CD14-positive monocyte (primary cell): ENCODE measurements around the gene WT1. TPM values are rescaled to one million over a fixed set of nuclear protein-coding genes. Genes with fewer than 3 reads are reported as not detected.

ENCODE experiments used
- DNase-seq, 3 donors: peaks; one replicate each; pipeline ENCODE4 v3.0.0-alpha.2; 2011 to 2022
- H2AFZ ChIP-seq: 2 replicates; pipeline ENCODE4 v1.6.0; 2012; ENCODE audit warnings: mild to moderate bottlenecking, low read depth, low read length, inconsistent platforms; ENCODE audit not compliant: insufficient read depth, poor library complexity, severe bottlenecking
- H3K27ac ChIP-seq, 2 donors: 1 replicate in 1 of 2; 2 replicates in 1 of 2; pipeline ENCODE4 v1.5.1; 2012 to 2013; ENCODE audit warnings: low read length in 2 of 2, control low read depth in 1 of 2, inconsistent platforms in 1 of 2, low read depth in 1 of 2, mild to moderate bottlenecking in 1 of 2
- H3K27me3 ChIP-seq, 2 donors: one replicate each; pipeline versions ENCODE4 v1.6.0 to v1.6.1; 2011 to 2013; ENCODE audit warnings: low read length in 2 of 2; ENCODE audit not compliant: control insufficient read depth in 2 of 2, insufficient read depth in 2 of 2
- H3K36me3 ChIP-seq, 2 donors: replicated peaks in 1 of 2; 1 replicate in 1 of 2; 2 replicates in 1 of 2; pipeline versions ENCODE4 v1.5.1 to v1.6.1; 2012 to 2013; ENCODE audit warnings: low read length in 2 of 2, control low read depth in 1 of 2, inconsistent platforms in 1 of 2, mild to moderate bottlenecking in 1 of 2; ENCODE audit not compliant: insufficient read depth in 2 of 2, control insufficient read depth in 1 of 2
- H3K4me1 ChIP-seq, 2 donors: 1 replicate in 1 of 2; 2 replicates in 1 of 2; pipeline versions ENCODE4 v1.5.1 to v1.6.1; 2012 to 2013; ENCODE audit warnings: low read length in 2 of 2, control low read depth in 1 of 2, inconsistent platforms in 1 of 2, mild to moderate bottlenecking in 1 of 2, moderate library complexity in 1 of 2; ENCODE audit not compliant: insufficient read depth in 2 of 2, control insufficient read depth in 1 of 2
- H3K4me2 ChIP-seq: replicated peaks from 2 replicates; pipeline ENCODE3; 2012; ENCODE audit warnings: low read length, moderate library complexity, mild to moderate bottlenecking; ENCODE audit not compliant: poor library complexity, severe bottlenecking; ENCODE audit errors: extremely low read depth
- H3K4me3 ChIP-seq, 3 experiments: fragments of 200-600 bp in 1 of 3; sonication (generic) in 1 of 3; replicated peaks in 1 of 3; 1 replicate in 2 of 3; 2 replicates in 1 of 3; pipeline ENCODE4 v1.5.1; 2011 to 2013; ENCODE audit warnings: low read length in 3 of 3, mild to moderate bottlenecking in 3 of 3, control low read depth in 2 of 3, low read depth in 2 of 3, inconsistent platforms in 1 of 3, moderate library complexity in 1 of 3
- H3K79me2 ChIP-seq: 2 replicates; pipeline ENCODE4 v1.6.0; 2012; ENCODE audit warnings: mild to moderate bottlenecking, control low read depth, inconsistent platforms, low read length, moderate library complexity; ENCODE audit not compliant: insufficient read depth
- H3K9ac ChIP-seq: 2 replicates; pipeline ENCODE4 v1.6.0; 2017; ENCODE audit warnings: low read length, mild to moderate bottlenecking; ENCODE audit not compliant: insufficient read depth, poor library complexity, severe bottlenecking
- H3K9me3 ChIP-seq, 2 donors: replicated peaks in 1 of 2; 1 replicate in 1 of 2; 2 replicates in 1 of 2; pipeline versions ENCODE4 v1.5.1 to v1.6.1; 2012 to 2013; ENCODE audit warnings: low read length in 2 of 2, control low read depth in 1 of 2; ENCODE audit not compliant: control insufficient read depth in 1 of 2, insufficient read depth in 1 of 2
- H4K20me1 ChIP-seq: 2 replicates; pipeline ENCODE4 v1.6.0; 2012; ENCODE audit warnings: mild to moderate bottlenecking, low read length, control low read depth, moderate library complexity; ENCODE audit not compliant: insufficient read depth
- H3K27ac Mint-ChIP-seq, 7 donors: one replicate each; pipeline ENCODE4 v1.8.0; 2020; ENCODE audit warnings: mild to moderate bottlenecking in 7 of 7, mixed read lengths in 7 of 7, moderate library complexity in 6 of 7, inconsistent platforms in 2 of 7
- H3K27me3 Mint-ChIP-seq, 3 donors: one replicate each; pipeline ENCODE4 v1.8.0; 2021 to 2022; ENCODE audit warnings: low read depth in 3 of 3, mild to moderate bottlenecking in 3 of 3, mixed read lengths in 3 of 3, moderate library complexity in 3 of 3, inconsistent platforms in 1 of 3
- H3K36me3 Mint-ChIP-seq, 2 donors: one replicate each; pipeline ENCODE4 v1.8.0; 2020; ENCODE audit warnings: mixed read lengths in 2 of 2, inconsistent platforms in 1 of 2, mild to moderate bottlenecking in 1 of 2
- H3K4me1 Mint-ChIP-seq: one replicate; pipeline ENCODE4 v1.8.0; 2020; ENCODE audit warnings: mild to moderate bottlenecking, mixed read lengths
- H3K4me3 Mint-ChIP-seq, 2 donors: one replicate each; pipeline ENCODE4 v1.8.0; 2020; ENCODE audit warnings: mild to moderate bottlenecking in 2 of 2, mixed read lengths in 2 of 2, moderate library complexity in 1 of 2
- H3K9me3 Mint-ChIP-seq, 7 donors: one replicate each; pipeline ENCODE4 v1.8.0; 2020 to 2022; ENCODE audit warnings: mixed read lengths in 7 of 7, mild to moderate bottlenecking in 6 of 7, moderate library complexity in 6 of 7, inconsistent platforms in 2 of 7
- CTCF ChIP-seq: fragments of 200-600 bp; IDR thresholded peaks from one replicate; pipeline ENCODE4 v1.8.0; 2022; ENCODE audit warnings: antibody characterized with exemption, mild to moderate bottlenecking
- WGBS: methylation state at CpG from one replicate; pipeline ENCODE4 v1.1.5; 2013; ENCODE audit warnings: missing lambda C conversion rate; ENCODE audit not compliant: insufficient coverage; 5-methylcytosine and 5-hydroxymethylcytosine counted together
- intact Hi-C, 2 donors: fragments of 100-400 bp; cut with micrococcal nuclease; formaldehyde crosslinking; loops; one replicate each; pipeline versions ENCODE4 v1.15.0 to v1.15.1; 2023
- polyA plus RNA-seq, 3 donors: library from polyadenylated mRNA; depleted of rRNA in 1 of 3; unstranded in 2 of 3; stranded (reverse) in 1 of 3; fragments of 300-500 nt in 2 of 3; fragments of >200 nt in 1 of 3; fragmentation: Illumina TruSeq in 2 of 3; gene quantifications; 1 replicate in 2 of 3; 2 replicates in 1 of 3; pipeline ENCODE4 v1.2.3, GENCODE V29; 2012 to 2021

WT1 gene
- polyA plus RNA-seq, 3 donors = not detected

GRCh38 chr11:32448232-32448631, 12.9 kb upstream of the WT1 start:
- no peaks in the 10 kb centered on the region for H4K20me1 ChIP-seq
- peaks cover 6 to 22% of the 10 kb centered on the region in 2 donors for H3K27me3 ChIP-seq
- intact Hi-C loops = no loop called here
- no peaks in the 10 kb centered on the region for H3K79me2 ChIP-seq
- H2AFZ ChIP-seq = no peak overlapping the region
- H3K9ac ChIP-seq = no peak overlapping the region
- TF ChIP-seq CTCF = no peak
- no peak overlapping the region for H3K27ac Mint-ChIP-seq
- peaks cover 3 to 17% (median 15%) of the 10 kb centered on the region in 3 donors for H3K27me3 Mint-ChIP-seq
- H3K4me2 ChIP-seq = no peak overlapping the region
- no peak overlapping the region for H3K27ac ChIP-seq
- DNase-seq = no peak
- 38% methylated on average over 2 of the region's 3 CpGs for WGBS
- H3K36me3 Mint-ChIP-seq = no peaks in the 10 kb centered on the region
- no peaks in the 10 kb centered on the region for H3K9me3 ChIP-seq
- H3K4me3 Mint-ChIP-seq = no peak overlapping the region
- H3K9me3 Mint-ChIP-seq = peaks cover 0 to 4% (median 0%) of the 10 kb centered on the region in 7 donors
- no peak overlapping the region for H3K4me3 ChIP-seq
- H3K36me3 ChIP-seq = no peaks in the 10 kb centered on the region
- H3K4me1 ChIP-seq = no peaks in the 10 kb centered on the region
- H3K4me1 Mint-ChIP-seq = peaks cover 2% of the 10 kb centered on the region

- H3K4me1 ChIP-seq = no peaks in the 10 kb centered on the region
- no peak overlapping the region for H3K27ac Mint-ChIP-seq
- no peak overlapping the region for H3K27ac ChIP-seq
- peaks cover 6 to 20% (median 15%) of the 10 kb centered on the region in 3 donors for H3K27me3 Mint-ChIP-seq
- H3K9me3 Mint-ChIP-seq = peaks cover 0 to 4% (median 0%) of the 10 kb centered on the region in 7 donors
- no peak overlapping the region for H3K9ac ChIP-seq
- no peak overlapping the region for H3K4me3 ChIP-seq
- DNase-seq = no peak
- H3K79me2 ChIP-seq = no peaks in the 10 kb centered on the region
- H3K36me3 ChIP-seq = no peaks in the 10 kb centered on the region
- 100% methylated on average over 2 of the region's 2 CpGs for WGBS
- no peak overlapping the region for H3K4me3 Mint-ChIP-seq
- H3K4me1 Mint-ChIP-seq = peaks cover 2% of the 10 kb centered on the region
- H3K36me3 Mint-ChIP-seq = no peaks in the 10 kb centered on the region
- no peak overlapping the region for H2AFZ ChIP-seq
- peaks cover 15 to 32% of the 10 kb centered on the region in 2 donors for H3K27me3 ChIP-seq
- H3K9me3 ChIP-seq = no peaks in the 10 kb centered on the region
- no peak overlapping the region for H3K4me2 ChIP-seq
- intact Hi-C loops = no loop called here
- no peaks in the 10 kb centered on the region for H4K20me1 ChIP-seq
- TF ChIP-seq CTCF = no peak
These were observed 11.9 kb upstream of the WT1 start for GRCh38 chr11:32447252-32447651.
